HG03097 (cell line): Measurements from ENCODE around the gene SLC35A3.
A peak's percentile ranks its signal among the peaks of the same experiment; 100 is the strongest.
"Not testable (repeated sequence)": the region's sequence is repeated elsewhere in the genome, so short reads cannot be mapped to it uniquely, and the experiment has no call there.

Experiments used
- ATAC-seq: cut with Tn5 transposase; IDR thresholded peaks from one replicate; pipeline ENCODE4 v1.9.1; 2021; ENCODE audit not compliant: unreplicated experiment, low FRiP score

The SLC35A3 gene

GRCh38 chr1:99970713-99971255 is 988 bp downstream of the SLC35A3 start:
- no peak for ATAC-seq

GRCh38 chr1:99972066-99972465 is 2.3 kb downstream of the SLC35A3 start:
- ATAC-seq = not testable (repeated sequence)

GRCh38 chr1:99975529-99975928 is 5.7 kb downstream of the SLC35A3 start:
- no peak for ATAC-seq

- not testable (repeated sequence) for ATAC-seq
Measured at GRCh38 chr1:99977326-99977725, 7.5 kb downstream of the SLC35A3 start.

- ATAC-seq = no peak
Measured at GRCh38 chr1:99978218-99978617, 8.4 kb downstream of the SLC35A3 start.

- no peak for ATAC-seq
Measured at GRCh38 chr1:99979091-99979490, 9.3 kb downstream of the SLC35A3 start.

GRCh38 chr1:99980928-99981327 is 11.1 kb downstream of the SLC35A3 start:
- ATAC-seq = no peak

GRCh38 chr1:99986656-99987225 is 16.9 kb downstream of the SLC35A3 start:
- ATAC-seq = no peak

- ATAC-seq = no peak
Measured at GRCh38 chr1:99988210-99988765, 18.5 kb downstream of the SLC35A3 start.

GRCh38 chr1:99992044-99992722 is 22.4 kb downstream of the SLC35A3 start:
- ATAC-seq = no peak

GRCh38 chr1:99992760-99993467 is 23.1 kb downstream of the SLC35A3 start:
- peak; percentile 73 for ATAC-seq

- ATAC-seq = no peak
Measured at GRCh38 chr1:99993468-99993845, 23.7 kb downstream of the SLC35A3 start.

- ATAC-seq = no peak
Measured at GRCh38 chr1:99994496-99994895, 24.7 kb downstream of the SLC35A3 start.

- ATAC-seq = no peak
Measured at GRCh38 chr1:99996951-99997350, 27.2 kb downstream of the SLC35A3 start.

GRCh38 chr1:100001462-100001861 is 31.7 kb downstream of the SLC35A3 start:
- no peak for ATAC-seq

- no peak for ATAC-seq
Measured at GRCh38 chr1:100005424-100005823, 35.6 kb downstream of the SLC35A3 start.

GRCh38 chr1:100006688-100007087 is 36.9 kb downstream of the SLC35A3 start:
- ATAC-seq = no peak

GRCh38 chr1:100009458-100009857 is 39.7 kb downstream of the SLC35A3 start:
- ATAC-seq = no peak

- no peak for ATAC-seq
Measured at GRCh38 chr1:100010804-100011203, 41.0 kb downstream of the SLC35A3 start.

- ATAC-seq = no peak
Measured at GRCh38 chr1:100019220-100019619, 49.4 kb downstream of the SLC35A3 start.

- no peak for ATAC-seq
Measured at GRCh38 chr1:100023482-100023881, 53.7 kb downstream of the SLC35A3 start.
